ENCODE results near the gene SSR4. TPM values are rescaled to one million over a fixed set of nuclear protein-coding genes. Genes with fewer than 3 reads are reported as not detected.
"Not testable (repeated sequence)": the region's sequence is repeated elsewhere in the genome, so short reads cannot be mapped to it uniquely, and the experiment has no call there.

Gene SSR4
- total RNA-seq, 1 donor from 2014 or later, result 401 TPM

- DNase-seq (ENCODE audit: low spot score), result no peak
These were observed 9.7 kb downstream of the SSR4 start for GRCh38 chrX:153804100-153804595.

DNA sequence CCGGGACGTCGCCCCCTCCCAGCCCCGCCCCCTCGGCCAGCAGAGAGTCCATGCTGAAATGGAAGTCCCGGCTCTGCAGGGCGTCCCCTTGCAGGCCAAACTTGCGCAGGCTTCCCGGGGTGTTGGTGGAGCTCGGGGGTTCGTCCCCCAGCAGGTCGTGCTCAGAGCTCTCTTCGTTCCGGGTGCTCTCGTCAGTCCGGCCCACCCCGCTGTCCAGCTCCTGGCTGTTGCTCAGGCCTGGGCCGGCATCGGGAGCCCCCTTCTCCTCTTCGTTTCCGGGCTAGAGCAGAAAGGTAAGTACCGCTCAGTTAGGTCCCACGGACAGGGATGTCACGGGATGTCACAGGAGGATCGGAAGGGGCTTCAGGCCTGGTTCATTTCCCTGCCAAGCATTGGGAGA lies 10.2 kb downstream of the SSR4 start:
- no peak for DNase-seq (ENCODE audit: low spot score)

DNA sequence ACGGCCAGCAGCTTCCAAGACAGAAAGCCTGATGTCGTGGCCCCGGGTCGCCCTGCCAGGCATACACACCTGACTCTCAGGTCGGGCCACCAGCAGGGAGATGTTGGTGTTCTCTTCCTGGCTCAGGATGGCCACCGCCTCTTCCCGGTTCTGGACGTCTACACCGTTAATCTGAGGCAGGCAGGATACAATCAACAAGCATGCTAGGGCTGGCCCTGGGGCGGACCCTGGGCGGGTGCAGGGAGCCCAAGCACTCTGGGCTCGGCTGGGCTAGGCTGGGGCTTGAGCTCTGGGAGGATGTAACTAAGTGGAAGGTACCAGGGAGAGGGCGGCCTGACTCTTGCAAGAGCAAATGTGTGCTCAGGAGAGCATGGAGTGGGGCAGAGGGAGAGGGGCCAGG lies 11.0 kb downstream of the SSR4 start:
- DNase-seq (ENCODE audit: low spot score), result no peak

DNA sequence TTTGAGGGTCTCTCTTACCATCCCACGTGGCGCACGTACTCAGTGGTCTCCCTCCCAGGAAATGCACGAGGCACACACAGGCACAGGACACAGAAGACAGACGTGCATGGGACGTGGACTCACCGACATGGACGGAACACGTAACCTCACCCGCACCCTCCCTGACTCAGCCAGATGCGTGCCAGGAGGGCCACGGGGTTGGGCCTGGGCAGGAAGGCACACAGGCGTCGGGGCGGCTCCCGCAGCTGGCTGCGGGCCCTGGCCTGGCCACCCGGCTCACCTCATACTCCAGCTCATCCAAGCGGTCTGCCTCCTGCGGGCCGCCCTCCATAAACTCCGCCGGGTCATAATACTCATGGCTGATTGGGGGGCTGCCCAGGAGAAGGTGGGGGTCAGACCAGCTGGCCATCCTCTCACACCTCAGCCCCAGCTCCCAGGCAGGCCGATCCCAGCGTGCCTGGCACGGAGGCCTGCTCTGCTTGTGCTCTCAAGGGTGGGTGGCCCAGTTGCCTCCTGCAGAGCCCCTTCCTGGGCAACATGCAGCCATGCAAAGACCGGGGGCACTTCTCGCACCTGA lies 12.6 kb downstream of the SSR4 start:
- DNase-seq (ENCODE audit: low spot score), result no peak

GRCh38 chrX:153807976-153808375 lies 13.5 kb downstream of the SSR4 start:
- DNase-seq (ENCODE audit: low spot score), result no peak

GRCh38 chrX:153812220-153812619 lies 17.8 kb downstream of the SSR4 start:
- no peak for DNase-seq (ENCODE audit: low spot score)

DNA sequence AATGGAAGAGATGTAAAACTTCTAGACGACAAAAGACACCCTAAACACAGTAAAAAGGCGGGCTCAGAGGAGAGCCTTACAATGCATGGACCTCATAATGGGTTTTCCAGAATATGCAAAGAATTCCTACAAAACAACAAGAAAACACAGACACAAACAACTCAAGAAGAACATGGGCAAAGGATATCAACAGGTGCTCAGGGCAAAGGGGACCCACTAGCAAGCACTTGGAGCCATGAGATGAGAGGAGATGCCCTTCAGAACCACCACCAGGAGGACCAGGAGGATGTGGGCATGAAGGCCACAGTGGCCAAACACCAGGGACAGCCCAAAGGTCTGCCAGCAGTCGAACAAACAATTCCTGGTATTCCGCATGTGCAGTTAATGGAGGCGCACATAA lies 18.7 kb downstream of the SSR4 start:
- DNase-seq (ENCODE audit: low spot score), result no peak

GRCh38 chrX:153814591-153815315 lies 20.3 kb downstream of the SSR4 start:
- no peak for DNase-seq (ENCODE audit: low spot score)

DNA sequence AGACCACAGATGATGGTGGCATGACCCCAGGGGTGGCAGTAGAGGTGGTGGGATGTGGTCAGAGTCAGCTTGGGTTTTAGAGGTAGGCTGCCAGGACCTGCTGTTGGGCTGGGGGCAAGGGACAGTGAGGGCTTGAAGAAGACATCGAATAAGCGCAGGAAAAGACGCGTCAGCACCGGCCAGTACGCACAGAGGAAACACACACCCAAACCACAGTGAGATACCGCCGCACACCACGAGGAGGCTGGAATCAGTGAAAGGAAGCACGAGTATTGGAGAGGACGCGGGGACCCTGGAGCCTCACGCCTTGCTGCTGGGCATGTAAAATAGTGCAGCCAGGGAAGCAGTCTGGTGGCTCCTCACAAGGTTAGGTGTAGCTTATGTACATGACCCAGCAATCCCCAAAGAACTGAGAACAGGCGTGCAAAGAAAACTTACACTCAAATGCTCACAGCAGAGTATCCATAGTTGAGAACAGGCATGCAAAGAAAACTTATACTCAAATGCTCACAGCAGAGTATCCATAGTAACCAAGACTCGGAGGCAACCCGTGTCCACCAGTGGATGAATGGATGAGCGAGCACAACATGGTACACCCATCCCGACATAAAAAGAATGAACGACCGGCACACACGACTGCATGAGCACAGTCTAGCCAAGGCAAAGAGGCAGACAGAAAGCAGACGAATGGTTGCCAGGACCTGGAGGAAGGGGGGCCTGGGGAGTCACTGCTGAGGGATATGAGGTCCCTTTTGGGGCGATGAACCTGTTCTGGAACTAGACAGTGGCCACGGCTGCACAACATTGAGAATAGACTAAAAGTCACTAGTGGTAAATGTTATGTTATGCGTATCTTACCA lies 22.6 kb downstream of the SSR4 start:
- no peak for DNase-seq (ENCODE audit: low spot score)

GRCh38 chrX:153818064-153818463 lies 23.6 kb downstream of the SSR4 start:
- DNase-seq (ENCODE audit: low spot score), result not testable (repeated sequence)

GRCh38 chrX:153818571-153819383 lies 24.3 kb downstream of the SSR4 start:
- DNase-seq (ENCODE audit: low spot score), result no peak

- no peak for DNase-seq (ENCODE audit: low spot score)
These were observed 25.0 kb downstream of the SSR4 start for GRCh38 chrX:153819384-153820040.

DNA sequence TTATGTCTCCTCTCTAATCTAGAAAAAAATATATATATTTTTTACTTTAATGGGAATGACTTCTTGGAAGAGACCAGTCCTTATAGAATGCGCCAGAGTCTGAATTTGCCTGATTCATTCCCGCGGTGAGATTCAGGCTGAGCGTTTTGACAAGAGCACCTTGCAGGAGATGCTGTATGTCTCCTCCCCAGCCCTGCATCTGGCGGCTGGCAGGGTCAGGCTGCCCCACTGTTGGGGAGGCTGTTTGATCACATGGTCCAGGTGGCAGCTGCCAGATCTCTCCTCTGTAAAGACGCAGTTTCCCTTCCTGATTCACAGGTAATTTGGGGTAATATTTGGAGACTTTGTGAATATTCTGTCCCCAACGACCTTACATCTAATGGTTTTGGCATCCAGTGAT lies 26.1 kb downstream of the SSR4 start:
- DNase-seq (ENCODE audit: low spot score), result no peak

GRCh38 chrX:153821066-153821465 lies 26.6 kb downstream of the SSR4 start:
- DNase-seq (ENCODE audit: low spot score), result no peak

DNA sequence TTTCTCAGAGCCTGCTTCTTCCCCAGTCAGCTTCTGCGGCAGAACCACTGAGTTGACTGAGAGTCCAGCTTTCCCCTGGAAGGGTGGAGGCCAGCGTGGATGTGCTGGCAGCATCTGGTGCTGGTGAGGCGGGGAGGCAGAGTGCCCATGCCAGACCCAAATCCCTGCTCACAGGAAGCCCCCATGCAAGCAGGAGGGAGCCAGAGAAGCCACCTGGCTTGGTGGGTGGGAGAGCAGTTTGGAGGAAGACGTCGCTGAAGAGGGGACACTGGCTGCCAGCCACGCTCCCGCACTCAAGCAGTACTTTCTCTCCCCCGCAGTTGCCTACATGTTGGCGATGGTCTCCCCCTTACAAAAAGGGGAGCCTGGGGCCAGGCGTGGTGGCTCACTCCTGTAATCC lies 29.9 kb downstream of the SSR4 start:
- DNase-seq (ENCODE audit: low spot score), result no peak

- DNase-seq (ENCODE audit: low spot score), result no peak
These were observed 30.6 kb downstream of the SSR4 start for GRCh38 chrX:153825042-153825441.

GRCh38 chrX:153827016-153827415 lies 32.5 kb downstream of the SSR4 start:
- no peak for DNase-seq (ENCODE audit: low spot score)

DNA sequence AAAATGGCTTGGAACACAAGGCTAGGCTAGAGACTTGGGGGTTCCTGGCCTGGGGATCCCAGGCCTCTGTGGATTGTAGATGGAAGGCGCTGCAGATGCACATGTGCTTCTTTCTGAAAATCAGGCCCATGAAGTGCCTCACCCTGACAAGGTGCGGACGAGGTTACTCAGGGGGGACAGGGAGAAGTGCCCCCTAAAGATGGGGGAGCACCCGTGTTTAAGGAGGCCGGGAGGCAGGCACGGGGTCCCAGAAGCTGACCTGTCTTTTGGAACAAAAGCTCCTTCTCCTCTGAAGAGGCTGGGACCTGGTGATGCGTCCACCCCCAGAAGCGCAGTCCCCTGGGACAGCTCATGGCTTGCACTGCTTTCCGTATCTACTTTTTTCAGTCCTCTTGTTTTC lies 33.4 kb downstream of the SSR4 start:
- no peak for DNase-seq (ENCODE audit: low spot score)

- DNase-seq (ENCODE audit: low spot score), result no peak
These were observed 33.8 kb downstream of the SSR4 start for GRCh38 chrX:153828308-153828707.

DNA sequence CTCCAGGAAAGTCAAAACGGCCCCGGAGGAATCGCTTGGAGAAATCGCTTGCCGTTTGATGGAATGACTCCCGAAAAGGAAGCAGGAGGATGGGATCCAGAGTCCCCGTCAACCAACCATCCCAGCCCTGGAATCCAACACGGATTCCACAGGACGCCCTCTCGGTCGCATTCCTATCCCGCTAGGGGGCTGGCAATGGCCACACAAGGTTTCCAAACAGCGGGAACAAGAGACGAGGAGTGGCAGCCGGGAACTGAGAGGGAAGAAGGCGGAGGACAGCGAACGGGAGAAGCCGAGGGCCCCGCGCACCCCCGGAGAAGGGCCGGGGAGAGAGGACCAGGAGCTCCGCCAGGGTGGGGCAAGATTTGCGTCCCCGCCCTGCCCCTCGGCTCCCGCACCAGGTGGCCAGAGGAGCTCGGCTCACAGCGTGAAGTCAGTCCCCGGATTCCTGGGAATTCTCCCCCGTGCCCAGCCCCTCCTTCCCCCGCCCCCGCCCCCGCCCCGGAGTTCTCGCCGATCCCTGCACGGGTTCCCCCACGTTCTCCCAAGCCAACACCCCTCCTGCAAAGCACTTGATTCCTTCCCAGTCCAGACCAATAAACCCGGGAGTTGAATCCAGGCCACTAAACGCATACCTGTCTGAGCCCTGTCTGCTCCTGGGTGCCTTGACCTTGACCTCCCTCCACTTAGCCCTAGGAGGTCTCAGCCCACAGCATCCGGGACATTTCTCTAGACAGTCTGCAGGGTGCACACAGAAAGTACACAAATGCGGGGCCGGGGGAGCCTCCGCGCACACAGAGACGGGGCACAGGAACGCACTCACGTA lies 34.5 kb downstream of the SSR4 start:
- DNase-seq (ENCODE audit: low spot score), result no peak

- DNase-seq (ENCODE audit: low spot score), result no peak
These were observed 35.0 kb downstream of the SSR4 start for GRCh38 chrX:153829549-153829798.

Measured in mucosa of gallbladder (tissue), 1 donor.